Activated CD8-positive, alpha-beta memory T cell treated with anti-CD3 and anti-CD28 coated beads for 1 hour (primary cell): Measurements from ENCODE around the gene CBX5.
"Not testable (repeated sequence)": the region's sequence is repeated elsewhere in the genome, so short reads cannot be mapped to it uniquely, and the experiment has no call there.

Experiments used
- DNase-seq, 2 donors: peaks; one replicate each; pipeline ENCODE4 v3.0.0-alpha.2; 2020; ENCODE audit warnings: low read depth in 1 of 2; ENCODE audit errors: extremely low read depth in 1 of 2

Gene CBX5

DNA sequence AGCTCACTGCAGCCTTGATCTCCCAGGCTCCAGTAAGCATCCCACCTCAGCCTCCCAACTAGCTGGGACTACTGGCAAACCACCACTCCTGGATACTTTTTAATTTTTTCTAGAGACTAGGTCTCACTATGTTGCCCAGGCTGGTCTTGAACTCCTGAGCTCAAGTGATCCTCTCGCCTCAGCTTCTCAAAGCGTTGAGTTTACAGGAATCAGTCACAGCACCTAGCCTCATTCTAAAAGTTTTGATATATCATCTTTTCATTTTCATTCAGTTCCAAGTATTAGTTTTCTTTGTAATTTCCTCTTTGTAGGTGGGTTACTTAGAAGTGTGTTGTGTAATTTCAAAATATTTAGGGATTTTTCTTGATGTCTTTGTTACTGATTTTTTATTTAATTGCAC lies 9.6 kb downstream of the CBX5 start:
- no peak for DNase-seq

DNA sequence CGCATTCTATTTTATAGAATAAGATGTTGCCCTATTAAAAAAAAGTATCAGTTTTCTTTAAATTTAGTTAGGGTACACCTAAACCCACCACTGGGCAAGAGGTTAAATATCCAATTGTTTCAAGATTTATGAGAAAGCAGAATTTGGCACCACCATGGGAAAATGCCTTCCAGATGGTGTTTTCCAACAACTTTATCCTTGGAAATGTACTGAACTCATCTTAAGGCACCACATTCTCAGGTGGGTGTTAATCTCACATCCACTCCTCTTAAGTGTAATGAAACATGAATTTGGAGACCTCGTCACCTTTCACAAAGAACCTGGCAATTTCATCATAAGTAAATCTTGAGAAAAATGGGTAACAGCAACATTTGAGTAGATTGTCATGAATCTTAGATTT lies 13.1 kb downstream of the CBX5 start:
- DNase-seq, result no peak

DNA sequence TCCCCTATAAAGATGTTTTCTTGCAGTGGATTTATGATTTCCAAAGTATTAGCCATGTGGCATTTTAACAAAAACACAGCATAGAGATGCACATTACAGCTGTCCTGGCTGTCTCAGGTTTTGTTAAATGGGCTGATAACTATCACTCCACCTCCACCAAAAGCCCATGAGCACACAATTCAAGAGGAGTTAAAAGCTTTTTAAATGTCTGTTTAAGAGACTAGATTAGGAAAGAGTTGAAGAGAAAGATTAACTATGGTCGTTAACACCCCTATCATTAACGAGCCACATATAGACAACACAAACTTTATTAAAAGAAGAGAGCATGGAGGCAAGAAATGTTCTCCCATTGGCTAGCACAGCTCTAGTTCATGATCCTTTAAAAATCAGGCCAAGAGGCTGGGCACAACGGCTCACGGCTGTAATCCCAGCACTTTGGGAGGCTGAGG lies 14.5 kb downstream of the CBX5 start:
- DNase-seq, result no peak

DNA sequence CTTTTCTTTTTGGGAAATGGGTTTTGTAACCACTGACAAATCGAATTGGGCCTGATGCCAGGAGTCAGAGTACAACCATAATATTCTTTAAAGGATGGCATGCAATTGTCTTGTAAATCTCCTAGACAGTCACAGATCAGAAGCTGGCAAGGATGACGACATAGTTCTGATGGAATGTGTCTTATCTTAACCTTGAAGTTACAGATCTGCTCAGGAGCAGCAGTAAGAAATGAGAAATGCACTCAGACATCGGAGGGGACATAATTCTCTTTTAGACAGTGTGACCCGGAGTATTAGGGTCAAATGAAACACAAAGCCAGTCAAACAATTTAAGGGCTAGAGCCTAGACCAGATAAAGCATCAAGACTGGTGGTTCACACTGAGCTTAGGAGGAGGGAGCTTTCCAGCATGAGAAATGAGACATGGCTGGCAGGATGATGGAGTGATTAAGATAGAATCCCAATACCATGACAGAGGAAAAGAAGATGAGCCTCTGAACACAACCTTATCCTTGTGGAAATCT lies 17.5 kb downstream of the CBX5 start:
- no peak for DNase-seq

DNA sequence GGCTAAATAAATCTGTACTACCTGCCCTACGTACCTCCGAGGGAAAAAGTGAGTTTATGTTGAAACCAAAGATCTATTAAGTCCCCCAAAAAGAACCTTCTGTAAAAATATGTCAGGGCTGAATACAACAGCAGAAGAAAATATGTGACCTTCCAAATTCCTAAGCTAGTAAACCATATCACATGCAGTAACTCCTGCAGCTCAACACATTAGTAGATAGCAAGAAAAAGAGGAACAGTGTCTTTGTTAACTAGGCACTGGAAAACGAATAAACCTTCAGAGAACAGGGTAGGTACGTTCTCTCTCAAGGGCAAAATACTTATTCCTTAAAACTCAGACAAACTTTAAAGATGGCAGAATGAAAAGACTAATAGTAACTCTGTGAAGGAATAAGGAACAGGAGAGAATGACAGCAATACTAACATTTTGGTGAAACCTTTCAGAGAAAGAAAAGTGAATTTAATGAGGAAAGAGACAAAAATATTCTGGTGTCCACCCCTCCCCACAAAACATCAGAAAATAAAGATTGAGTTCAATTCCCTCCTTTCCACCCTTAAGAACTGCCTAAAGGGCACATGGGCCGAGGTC lies 18.0 kb downstream of the CBX5 start:
- DNase-seq, result no peak

DNA sequence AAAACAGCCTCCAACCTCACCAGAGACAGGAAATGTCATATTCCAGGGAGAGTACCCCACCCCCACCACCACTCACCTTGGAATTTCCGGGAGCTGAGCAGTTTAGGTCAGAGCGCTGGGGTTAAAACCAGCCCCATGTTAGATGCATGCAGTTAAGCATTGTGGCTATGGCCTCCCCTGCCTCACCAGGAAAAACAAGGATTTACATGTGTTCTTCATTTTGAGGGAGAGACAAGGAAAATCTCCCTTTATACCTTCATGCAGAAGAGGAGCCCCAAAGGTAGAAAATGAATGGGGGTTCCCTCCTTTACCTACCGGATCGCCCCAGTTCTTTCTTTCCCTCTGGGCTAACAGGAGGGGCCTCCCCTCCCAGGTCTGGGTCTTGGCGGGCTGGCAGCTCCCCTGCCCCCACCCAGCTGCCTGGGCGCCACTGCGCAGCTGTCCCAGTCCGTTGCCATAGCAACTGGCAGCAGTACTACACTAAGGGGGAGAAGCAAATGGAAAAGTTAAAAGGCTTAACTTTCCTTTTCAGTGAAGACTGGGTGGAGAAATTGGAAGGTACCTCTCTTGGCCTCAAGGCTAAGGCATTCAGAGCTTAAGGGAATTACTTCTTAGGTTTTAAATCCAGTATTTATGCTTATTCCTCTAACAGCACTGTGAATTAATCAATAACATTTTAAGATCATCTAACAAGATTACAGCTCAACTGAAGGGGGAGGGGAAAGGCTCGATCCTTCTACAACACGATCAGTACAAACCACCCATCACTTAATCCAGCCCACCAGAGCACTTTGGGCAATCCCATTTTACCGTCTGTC lies 20.5 kb downstream of the CBX5 start:
- DNase-seq, result peak in 1 of 2 donors; percentile 14

DNA sequence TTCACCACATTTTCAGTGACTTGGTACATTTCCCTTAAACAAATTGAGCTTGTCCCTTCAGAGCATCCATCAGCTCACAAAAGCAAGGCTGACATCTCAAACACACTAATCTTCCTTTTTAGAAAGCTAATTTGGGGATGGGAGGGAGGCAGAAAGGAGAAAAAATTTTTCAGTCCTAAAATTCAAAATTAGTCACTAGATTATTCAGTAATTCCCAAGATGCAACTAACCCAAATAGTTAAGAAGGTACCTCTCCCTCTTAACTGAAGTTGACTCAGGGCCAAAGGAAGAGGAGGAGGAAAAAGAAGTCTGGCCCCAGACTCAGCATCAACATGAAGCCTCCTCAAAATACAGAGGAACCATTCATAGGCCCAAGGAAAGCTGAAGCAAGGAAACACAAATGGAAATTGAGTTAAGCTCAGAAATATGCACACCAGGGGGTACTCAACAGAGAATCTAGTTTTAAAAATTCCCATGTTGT lies 21.7 kb downstream of the CBX5 start:
- no peak for DNase-seq

DNA sequence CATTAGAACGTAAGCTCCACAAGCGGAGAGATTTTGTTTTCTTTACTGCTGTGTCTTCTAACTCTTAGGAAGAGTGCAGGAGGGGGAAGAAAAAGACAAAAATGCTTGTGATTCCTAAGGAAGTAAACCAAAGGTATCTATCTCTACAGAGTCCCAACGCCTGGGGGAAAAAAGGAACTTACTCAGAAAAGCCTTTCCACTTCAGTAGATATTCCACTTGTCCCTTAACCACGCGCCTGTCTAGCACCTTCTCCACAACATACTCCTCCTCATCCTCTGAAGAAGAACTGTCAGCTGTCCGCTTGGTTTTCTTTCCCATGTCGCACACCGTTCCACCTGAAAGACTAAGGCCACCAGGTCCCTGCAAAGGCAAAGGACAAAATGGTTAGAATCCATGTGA lies 22.6 kb downstream of the CBX5 start:
- no peak for DNase-seq

DNA sequence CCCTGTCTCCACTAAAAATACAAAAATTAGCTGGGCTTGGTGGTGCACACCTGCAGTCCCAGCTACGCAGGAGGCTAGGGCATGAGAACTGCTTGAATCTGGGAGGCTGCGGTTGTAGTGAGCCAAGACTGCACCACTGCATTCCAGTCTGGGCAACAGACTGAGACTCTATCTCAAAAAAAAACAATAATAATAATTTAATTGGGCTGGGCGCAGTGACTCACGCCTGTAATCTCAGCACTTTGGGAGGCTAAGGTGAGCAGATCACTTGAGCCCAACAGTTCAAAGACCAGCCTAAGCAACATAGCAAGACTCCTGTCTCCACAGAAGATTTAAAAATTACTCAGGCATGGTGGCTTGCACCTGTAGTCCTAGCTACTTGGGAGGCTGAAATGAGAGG lies 26.7 kb downstream of the CBX5 start:
- DNase-seq, result no peak

DNA sequence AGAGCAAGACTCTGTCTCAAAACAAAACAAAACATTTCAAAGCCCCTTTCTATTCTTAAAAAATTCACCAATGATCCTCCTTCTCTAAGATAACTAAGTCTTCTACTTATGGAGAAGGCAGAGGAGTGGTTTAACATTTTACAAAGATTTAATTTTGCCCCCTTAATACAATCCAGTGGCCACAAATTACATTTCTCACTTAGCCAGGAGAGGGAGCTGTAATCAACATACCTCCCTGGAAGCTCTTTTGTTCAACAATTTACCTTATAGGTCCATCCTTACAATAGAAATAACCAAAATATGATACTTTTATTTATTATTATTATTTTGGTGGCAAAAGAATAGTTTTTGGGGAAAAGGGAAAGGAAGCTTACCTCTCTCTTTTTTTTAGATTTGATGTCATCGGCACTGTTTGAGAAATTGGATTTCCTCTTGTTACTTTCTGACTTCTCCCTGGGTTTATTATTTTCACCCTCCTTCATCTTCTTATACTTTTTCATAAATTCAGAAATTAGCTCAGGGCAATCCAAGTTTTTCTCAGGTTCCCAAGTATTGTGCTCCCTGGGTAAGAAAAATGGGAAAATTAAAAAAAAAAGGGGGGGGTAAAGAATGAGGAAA lies 28.1 kb downstream of the CBX5 start:
- no peak for DNase-seq

DNA sequence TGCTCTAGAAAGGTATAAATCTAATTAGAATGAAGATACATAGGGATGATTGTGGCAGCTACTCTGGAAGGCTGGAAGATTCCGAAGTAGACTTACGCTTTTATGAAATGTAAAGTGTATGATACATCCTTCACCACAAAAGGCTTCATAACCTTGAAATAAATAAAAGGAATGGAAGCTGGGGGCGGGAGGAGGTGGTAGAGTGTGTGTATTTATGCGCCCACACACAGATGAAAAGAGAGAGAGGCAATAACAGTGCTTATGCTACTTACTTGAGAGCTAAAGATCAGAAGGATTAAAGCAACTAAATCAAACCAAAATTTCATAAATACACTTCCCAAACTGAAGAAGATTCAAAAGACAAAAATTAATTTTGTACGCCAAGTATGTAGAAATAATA lies 30.4 kb downstream of the CBX5 start:
- DNase-seq, result no peak

DNA sequence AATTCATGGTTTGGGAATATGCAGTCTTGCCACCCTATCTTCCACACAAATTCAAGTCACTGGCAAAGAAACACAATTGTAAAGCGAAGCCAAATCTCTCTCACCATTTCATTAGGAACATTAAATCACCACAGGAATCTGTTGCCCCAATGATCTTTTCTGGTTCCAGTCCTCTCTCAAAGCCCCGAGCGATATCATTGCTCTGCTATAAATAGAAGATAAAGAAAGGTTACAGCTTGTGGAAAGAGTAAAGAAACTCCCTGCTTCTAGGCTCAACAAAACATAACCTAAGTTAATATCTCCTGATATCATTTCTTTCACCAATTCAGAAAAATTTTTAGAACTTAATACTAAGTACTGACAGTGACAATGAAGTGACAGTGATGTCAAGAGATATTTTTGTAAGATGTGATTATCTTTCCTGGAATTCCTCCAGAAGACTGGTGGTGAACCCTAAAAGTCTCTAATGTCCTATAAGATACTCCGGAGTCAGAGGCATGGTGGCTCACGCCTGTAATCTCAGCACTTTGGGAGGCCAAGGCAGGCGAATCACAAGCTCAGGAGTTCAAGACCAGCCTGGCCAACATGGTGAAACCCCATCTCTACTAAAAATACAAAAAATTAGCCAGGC lies 33.8 kb downstream of the CBX5 start:
- no peak for DNase-seq

DNA sequence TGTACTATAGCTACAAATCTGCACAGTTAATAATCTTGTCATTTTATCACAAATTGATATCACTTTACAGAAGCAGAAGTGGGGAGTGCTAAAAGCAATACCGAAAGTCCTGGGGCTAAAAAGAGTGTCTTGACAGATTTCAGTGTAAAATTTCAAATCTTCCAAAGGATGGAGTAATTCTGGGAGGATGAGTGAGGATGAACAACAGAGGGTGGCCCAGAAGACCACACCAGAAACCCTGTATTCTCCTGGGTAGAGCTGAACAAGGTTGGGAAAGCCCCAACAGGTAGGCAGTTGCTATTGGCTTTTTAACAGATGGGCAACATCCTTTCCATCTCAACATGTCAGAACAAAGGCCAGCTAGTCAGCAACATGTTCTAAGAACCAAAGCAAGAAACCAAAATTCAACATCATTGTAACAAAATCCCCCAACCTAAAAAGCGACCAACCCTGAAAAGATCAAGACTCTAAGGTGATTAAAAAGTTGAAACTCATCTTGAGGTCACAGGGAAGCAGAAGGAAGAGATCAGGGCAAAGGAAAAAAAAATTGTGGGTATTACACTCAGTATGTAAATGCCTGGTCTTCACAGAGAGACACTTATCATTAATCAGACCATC lies 38.8 kb downstream of the CBX5 start:
- DNase-seq, result no peak

DNA sequence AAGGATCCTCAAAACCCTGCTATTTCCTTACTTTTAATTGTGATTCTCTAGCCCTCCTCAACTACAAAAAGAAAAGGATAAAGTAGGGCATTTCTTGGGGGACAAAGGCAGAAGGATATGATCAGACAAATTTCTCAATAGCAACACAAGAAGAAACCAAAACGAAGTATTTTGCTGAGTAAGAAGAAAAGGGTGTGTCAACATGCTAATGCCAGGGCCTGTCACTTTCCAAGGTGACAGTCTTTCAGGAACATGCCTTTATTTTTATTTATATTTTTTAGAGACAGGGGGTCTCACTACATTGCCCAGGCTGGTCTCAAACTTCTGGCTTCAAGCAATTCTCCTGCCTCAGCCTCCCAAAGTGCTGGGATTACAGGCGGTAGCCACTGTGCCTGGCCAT lies 39.8 kb downstream of the CBX5 start:
- no peak for DNase-seq

DNA sequence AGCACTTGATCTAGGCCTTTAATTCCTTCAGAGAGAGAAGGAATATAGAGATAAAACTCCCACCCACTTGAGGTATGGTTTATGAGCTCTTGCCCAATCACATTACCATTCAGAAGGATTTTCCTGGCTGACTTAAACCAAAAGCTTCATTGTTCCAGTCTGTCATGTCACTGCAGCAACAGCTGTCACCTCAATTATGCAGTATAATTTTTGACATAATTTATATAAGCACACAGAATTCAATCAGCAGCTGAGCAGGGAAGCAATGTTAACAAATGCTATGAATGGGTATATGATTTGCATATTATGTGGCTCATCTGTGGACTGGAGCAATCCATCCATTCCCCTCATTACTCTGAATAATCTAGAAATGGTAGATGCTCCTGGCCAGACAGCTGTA lies 40.3 kb downstream of the CBX5 start:
- no peak for DNase-seq

DNA sequence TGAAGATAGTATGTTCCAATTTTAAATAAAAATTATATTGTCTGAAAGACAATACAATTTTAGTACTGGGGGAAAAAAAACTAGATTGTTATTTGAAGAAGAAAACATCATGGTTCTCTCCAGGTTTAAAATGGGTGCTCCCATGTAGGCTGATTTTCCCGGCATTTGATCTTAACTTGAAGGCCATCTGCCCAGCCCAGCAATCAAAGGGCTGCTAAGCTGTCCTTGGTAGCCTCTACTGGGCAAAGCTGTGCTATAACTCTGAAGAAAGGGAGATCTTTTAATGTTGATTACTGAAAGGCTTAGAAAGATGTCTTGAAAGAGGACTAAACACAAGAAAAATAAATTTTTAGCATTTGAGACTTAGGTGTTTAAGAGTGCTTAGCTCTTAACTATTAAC lies 41.4 kb downstream of the CBX5 start:
- no peak for DNase-seq

DNA sequence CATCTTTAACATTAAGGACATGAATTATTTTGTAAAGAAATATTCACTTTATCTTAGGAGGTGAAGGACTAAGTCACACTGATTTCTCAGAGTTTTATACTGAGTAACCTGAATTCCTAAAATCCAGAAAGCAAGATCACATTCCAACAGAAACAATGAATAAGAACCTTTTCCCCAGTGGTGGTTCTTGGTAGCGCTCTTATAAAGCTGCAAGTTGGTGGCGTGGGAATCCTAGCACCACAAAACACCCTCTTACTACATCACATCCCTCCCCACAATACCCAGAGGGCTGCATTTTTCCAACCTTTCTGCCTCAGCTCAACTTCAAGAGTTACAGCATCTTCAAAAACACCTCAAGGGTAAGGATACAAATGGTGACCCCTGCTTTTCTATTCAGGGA lies 47.1 kb downstream of the CBX5 start:
- DNase-seq, result no peak

DNA sequence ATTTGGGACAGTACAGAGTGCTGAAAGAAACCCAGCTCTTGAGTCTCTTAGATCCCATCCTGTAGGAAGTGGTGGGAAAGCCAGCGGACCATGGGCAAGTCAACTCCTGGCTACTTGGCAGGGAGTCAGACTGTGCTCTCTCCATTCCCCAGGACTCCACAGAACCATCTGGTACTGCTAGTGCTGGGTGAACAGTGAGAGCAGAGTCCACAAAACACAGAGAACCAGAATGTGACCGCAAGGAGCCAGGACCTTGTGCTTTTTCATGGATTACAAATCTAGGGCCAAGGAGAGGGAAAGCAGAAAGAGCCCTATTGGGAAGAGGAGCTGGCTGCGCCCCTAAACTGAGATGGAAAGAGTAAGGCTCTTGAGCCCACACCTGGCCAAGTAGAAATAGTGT lies 48.7 kb downstream of the CBX5 start:
- not testable (repeated sequence) for DNase-seq

DNA sequence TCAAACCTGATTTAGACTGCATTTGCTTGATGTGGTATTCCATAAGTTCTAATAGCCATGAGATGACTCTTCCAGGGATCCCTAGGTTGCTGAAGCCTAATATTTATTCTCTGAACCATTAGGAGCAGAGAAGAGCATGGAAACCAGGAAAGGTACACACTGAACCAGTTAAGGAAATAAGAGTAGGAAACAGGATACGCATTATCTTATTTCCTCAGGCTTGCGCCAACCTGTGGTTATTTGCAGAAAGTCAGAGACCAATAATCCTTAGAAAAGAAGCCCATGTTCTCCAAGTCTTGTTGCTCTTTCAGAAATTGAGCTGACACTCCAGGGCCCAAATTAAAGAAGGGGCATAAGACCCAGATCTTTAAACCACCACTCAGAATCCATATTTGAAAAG lies 49.4 kb downstream of the CBX5 start:
- no peak for DNase-seq

DNA sequence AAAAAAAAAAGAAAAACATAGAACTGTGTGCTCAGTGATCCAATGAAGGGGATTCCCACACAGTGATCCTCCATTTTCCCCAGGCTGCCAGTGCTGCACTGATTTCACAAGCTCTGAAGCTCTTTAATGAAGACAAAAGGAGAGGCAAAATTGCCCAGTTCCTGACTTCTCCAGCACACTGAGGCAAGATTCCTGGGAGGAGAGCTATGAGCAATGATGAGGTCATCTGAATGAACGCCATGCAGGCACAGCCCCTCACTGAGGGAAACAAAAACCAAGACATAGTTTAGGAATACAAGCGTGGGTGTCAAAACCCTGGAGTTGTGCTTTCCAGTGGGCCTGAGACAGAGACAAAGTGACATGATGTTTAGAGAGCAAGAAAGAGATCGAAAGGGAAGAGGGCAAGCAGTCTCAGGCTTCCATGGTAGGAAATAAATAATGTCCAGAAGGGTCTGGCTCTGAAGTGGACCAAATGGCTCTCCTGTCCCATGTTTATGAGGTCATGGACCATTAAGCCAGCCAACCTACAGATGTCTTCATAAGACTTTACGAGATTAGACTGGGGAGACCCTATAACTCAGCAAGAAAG lies 50.2 kb downstream of the CBX5 start:
- DNase-seq, result no peak

DNA sequence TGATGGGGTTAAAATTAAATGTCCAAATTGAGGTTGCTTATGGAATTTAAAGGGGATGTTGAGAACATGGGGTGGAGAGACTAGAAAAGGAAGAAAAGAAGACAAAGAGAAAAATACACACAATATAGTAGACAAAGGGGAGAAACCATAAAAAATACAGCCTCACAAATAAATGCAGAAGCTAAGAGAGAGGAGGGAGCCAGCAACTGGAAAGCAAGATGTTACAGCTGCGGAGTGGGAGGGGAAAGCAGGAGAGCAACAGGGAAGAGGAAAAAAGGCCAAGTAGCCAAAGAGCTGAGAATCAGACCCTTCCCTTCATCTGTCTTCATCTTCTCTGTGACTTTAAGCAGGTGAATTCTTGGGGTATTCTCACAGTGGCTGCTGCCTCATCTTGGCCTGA lies 51.5 kb downstream of the CBX5 start:
- no peak for DNase-seq
